HG02870 (cell line): Measurements from ENCODE around the gene SOCS3.
"Not testable (repeated sequence)": the region's sequence is repeated elsewhere in the genome, so short reads cannot be mapped to it uniquely, and the experiment has no call there.

Experiments
- ATAC-seq: cut with Tn5 transposase; IDR thresholded peaks from one replicate; pipeline ENCODE4 v1.9.1; 2021; ENCODE audit warnings: mild to moderate bottlenecking, moderate library complexity; ENCODE audit not compliant: unreplicated experiment

The SOCS3 gene

GRCh38 chr17:78332991-78333390 is 26.9 kb downstream of the SOCS3 start:
- no peak for ATAC-seq

- not testable (repeated sequence) for ATAC-seq
Observed at GRCh38 chr17:78331355-78331754, 28.5 kb downstream of the SOCS3 start.

- no peak for ATAC-seq
Observed at GRCh38 chr17:78330570-78331224, 29.2 kb downstream of the SOCS3 start.

- no peak for ATAC-seq
Observed at GRCh38 chr17:78329263-78330059, 30.4 kb downstream of the SOCS3 start.

GRCh38 chr17:78327880-78328279 is 32.0 kb downstream of the SOCS3 start:
- no peak for ATAC-seq

- ATAC-seq = no peak
Observed at GRCh38 chr17:78325076-78325687, 34.7 kb downstream of the SOCS3 start.

GRCh38 chr17:78324391-78325075 is 35.3 kb downstream of the SOCS3 start:
- ATAC-seq = no peak

- no peak for ATAC-seq
Observed at GRCh38 chr17:78323826-78324390, 36.0 kb downstream of the SOCS3 start.

GRCh38 chr17:78322858-78323455 is 36.9 kb downstream of the SOCS3 start:
- ATAC-seq = no peak

- ATAC-seq = no peak
Observed at GRCh38 chr17:78322327-78322857, 37.5 kb downstream of the SOCS3 start.

- no peak for ATAC-seq
Observed at GRCh38 chr17:78318843-78319242, 41.0 kb downstream of the SOCS3 start.

- no peak for ATAC-seq
Observed at GRCh38 chr17:78318407-78318806, 41.5 kb downstream of the SOCS3 start.

GRCh38 chr17:78317794-78318400 is 42.0 kb downstream of the SOCS3 start:
- no peak for ATAC-seq

- no peak for ATAC-seq
Observed at GRCh38 chr17:78316867-78317789, 42.7 kb downstream of the SOCS3 start.

- ATAC-seq = no peak
Observed at GRCh38 chr17:78316115-78316866, 43.6 kb downstream of the SOCS3 start.

GRCh38 chr17:78315355-78316114 is 44.3 kb downstream of the SOCS3 start:
- no peak for ATAC-seq

- ATAC-seq = no peak
Observed at GRCh38 chr17:78314683-78315354, 45.1 kb downstream of the SOCS3 start.
